Stimulated activated CD4-positive, alpha-beta T cell treated with anti-CD3 and anti-CD28 coated beads, Interleukin-1b, Interleukin-23, amount 100 ng/mL, for 4 hours (primary cell): Measurements from ENCODE around the gene RBMS3.
"Not testable (repeated sequence)": the region's sequence is repeated elsewhere in the genome, so short reads cannot be mapped to it uniquely, and the experiment has no call there.

ENCODE experiments used
- DNase-seq, 2 donors: peaks; one replicate each; pipeline ENCODE4 v3.0.0-alpha.2; 2020; ENCODE audit warnings: low read depth in 2 of 2

RBMS3 gene

DNA sequence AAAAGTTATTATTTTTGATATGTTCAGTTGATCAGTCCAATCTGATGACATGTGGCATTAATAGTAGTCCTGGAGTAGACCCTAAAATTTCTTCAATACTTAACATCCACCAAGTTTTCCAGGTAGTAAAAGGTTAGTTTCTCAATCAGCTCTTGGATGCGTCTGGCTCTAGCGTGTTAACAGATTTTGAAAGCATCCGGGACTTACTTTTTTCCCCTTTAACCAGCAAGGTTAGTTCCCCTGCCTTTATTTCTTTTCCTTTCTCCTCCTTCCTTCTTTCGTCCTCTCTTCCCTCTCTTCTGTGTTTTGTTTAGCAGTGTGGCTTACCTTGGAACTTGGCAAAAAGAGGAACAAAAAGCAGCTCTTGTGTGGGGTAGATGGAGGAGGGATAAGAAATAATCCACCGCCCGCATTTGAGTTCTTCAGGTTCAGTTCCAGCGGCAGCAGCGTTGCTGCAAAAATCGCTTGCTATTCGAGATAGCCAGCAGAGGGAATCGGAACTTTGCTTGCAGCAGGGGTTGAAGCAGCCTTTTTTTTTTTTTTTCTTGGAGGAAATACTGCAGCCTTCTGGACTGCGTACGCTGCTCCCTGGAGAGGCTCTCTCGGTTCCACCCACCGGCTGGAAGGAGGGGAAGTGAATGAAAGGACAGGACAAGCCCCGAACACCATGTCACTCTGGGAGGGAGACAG lies at the start of gene RBMS3:
Gene RBMS3, plus strand, starts transcription at position 668 of the 690 bp plus-strand sequence.
- DNase-seq, result no peak

DNA sequence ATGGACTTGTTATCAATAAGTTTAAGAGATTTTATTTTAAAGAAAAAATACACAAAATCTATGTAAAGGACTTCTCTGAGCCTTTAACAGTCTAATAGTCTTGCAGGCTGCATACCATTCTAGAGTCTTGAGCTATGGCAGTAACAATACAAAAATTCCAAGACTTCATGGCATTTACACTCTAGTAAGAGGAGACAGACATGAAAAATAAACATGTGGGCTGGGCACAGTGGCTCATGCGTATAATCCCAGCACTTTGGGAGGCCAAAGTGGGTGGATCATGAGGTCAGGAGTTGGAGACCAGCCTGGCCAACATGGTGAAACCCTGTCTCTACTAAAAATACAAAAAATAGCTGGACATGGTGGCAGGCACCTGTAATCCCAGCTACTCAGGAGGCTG lies 47.7 kb upstream of the RBMS3 start:
- DNase-seq, result not testable (repeated sequence)

GRCh38 chr3:29236146-29236840 lies 44.6 kb upstream of the RBMS3 start:
- DNase-seq, result no peak

DNA sequence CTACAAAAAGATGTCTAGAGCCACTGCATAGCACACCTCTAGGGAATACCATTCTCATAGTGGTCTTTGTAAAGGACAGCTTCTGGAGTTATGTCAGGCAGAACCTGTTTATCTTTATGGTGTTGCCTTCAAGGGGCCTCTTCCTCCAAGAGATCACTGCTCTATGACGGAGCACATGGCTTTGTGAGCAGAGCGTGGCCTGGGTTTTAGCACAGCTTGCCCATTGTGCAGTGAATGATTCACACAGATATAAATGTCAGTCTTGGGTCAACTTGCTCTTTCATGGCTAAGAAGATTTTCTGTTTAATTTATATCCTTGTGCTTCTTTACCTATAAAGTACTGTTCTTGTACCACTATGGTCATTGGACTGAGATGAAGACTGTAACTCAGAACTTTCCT lies 41.5 kb upstream of the RBMS3 start:
- DNase-seq, result no peak

GRCh38 chr3:29240248-29240647 lies 40.6 kb upstream of the RBMS3 start:
- DNase-seq, result no peak

- DNase-seq, result no peak
Observed at GRCh38 chr3:29240887-29241286, 40.0 kb upstream of the RBMS3 start.

GRCh38 chr3:29241855-29242254 lies 39.0 kb upstream of the RBMS3 start:
- DNase-seq, result no peak

- DNase-seq, result no peak
Observed at GRCh38 chr3:29242296-29242695, 38.6 kb upstream of the RBMS3 start.

DNA sequence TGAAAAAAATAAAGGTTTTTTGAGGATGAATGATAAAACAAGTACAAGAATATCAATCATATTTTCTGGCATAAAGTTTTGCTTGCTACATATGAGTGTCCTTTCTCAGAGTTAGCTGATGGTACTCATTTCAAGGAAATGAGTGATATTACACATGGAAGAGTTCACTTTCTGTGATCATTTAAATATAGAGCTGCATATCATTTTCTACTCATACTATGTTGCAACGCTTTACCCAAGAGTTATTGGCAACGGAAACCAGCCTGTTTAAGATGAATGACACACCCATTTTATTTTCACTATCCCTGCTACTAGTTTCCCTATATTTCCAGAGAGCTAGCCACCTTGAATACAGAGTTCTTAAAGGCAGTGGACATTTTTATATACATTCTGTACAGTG lies 35.4 kb upstream of the RBMS3 start:
- DNase-seq, result no peak

- DNase-seq, result no peak
Observed at GRCh38 chr3:29247088-29247745, 33.7 kb upstream of the RBMS3 start.

- no peak for DNase-seq
Observed at GRCh38 chr3:29249829-29250345, 31.0 kb upstream of the RBMS3 start.

DNA sequence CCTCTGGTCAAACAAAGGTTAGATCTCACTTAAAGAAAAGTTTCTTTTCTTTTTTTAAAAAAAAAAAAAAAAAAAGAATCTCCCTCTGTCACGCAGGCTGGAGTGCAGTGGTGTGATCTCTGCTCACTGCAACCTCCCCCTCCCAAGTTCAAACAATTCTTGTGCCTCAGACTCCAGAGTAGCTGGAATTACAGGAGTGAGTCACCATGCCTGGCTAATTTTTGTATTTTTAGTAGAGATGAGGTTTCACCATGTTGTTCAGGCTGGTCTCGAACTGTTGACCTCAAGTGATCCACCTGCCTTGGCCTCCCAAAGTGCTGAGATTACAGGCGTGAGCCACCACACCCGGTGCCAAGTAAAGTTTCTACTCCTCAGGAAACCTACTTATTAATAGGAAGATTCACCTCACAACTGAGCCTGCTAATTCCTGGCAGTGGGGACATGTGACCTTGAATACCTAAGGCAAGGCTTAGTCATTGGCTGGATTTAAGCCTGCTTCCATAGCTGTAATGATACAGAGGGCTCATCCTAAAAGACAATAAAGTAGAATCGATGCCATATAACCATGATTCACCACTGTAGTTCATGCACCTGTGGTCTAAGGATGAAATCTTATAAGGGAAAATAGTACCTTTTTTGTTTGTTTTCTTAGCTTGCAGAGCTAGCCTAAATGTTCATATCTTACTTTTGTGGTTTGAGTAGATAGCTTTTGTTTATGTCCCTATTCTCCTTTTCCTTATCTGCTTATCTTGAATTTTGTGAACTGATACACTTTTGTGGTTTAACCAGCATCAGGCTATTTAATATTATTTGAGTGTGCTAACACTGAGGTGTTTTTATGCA lies 24.8 kb upstream of the RBMS3 start:
- DNase-seq, result no peak

DNA sequence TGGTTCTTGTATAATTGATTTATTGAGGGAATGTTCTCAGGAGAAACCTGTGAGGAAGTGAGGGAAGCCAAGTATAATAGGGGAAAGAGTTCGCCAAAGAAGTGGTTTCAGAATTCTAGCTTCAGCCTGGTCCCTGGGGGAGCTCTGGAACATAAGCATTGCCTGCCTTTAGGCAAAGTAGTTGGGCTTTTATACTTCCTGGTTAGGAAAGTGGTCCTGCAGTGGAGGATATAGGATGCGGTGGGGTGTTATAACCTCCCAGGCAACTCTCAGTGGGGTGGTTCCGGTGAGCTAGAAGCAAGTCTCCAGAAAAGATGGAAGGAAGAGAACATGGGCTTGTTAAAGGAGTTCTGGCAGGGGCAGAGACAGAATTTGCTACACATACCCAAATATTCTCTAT lies 22.7 kb upstream of the RBMS3 start:
- DNase-seq, result no peak

- no peak for DNase-seq
Observed at GRCh38 chr3:29261119-29261518, 19.8 kb upstream of the RBMS3 start.

GRCh38 chr3:29263476-29263875 lies 17.4 kb upstream of the RBMS3 start:
- no peak for DNase-seq

- DNase-seq, result no peak
Observed at GRCh38 chr3:29265509-29266072, 15.3 kb upstream of the RBMS3 start.

GRCh38 chr3:29267226-29267625 lies 13.6 kb upstream of the RBMS3 start:
- no peak for DNase-seq

DNA sequence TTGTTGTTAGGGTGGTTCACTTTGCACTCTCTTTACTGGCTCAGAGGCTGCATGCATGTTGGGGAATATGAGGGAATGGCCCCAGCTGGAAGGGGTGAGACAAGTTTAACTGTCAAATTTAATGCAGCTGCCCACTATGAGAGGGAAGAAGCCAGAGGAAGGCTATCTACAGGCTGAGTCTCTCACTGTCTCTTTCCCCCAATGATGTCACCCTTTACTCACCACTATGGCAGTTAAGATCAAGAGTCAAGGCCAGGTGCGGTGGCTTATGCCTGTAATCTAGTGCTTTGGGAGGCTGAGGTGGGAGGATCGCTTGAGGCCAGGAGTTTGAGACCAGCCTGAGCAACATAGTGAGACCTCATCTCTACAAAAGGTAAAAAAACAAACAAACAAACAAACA lies 12.2 kb upstream of the RBMS3 start:
- no peak for DNase-seq

DNA sequence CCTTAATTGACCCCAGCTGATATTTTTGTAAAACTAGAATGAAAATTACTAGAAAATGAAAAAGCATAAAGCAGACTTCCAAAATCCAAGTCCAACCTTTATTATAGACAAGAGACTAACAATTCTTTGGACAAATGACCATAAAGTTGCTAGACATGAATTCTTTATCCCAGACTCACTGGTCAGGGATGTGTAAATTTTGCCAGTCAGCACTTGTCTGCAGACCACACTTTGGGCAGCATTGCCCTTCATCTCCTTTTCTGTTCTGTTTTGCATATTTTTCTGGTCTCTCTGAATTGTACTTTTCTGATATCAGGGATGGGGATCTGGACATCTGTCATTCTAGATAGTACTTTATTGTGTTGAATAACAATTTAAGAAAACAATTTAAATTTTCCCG lies 10.1 kb upstream of the RBMS3 start:
- no peak for DNase-seq

DNA sequence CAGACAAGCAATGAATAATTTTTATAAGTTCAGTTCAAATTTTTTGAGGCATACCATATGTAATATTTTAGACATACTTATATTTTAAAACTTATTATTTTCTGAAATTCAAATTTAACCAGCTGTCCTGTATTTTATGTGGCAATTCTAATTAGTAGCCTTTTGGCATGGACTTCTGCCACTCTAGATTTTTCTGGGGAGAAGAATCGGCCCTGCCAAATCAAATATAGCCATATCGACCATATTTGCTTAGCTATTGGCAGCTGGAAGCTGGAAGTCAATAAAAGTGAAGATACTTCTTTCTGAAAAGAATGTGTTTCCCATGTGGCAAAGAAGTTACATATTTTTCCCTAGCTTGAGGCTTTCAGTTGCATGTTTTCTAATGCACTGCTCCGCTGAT lies 9.4 kb upstream of the RBMS3 start:
- DNase-seq, result no peak

DNA sequence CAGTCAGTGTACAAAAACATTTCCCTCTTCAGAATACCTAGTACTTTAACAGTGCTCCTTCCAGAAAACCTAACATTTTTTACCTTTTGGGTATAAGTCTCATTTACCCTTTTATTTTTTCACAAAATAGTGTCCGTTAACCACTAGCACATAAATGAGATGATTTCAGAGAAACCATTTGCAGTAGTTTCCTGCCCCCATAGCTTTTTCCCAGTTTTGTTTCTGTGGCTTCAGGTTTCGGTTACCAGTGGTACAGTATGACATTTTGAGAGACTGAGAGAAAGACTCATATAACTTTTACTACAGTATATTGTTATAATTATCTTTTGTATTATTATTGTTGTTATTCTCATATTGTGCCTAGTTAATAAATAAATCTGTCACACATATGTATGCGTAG lies 6.2 kb upstream of the RBMS3 start:
- no peak for DNase-seq

DNA sequence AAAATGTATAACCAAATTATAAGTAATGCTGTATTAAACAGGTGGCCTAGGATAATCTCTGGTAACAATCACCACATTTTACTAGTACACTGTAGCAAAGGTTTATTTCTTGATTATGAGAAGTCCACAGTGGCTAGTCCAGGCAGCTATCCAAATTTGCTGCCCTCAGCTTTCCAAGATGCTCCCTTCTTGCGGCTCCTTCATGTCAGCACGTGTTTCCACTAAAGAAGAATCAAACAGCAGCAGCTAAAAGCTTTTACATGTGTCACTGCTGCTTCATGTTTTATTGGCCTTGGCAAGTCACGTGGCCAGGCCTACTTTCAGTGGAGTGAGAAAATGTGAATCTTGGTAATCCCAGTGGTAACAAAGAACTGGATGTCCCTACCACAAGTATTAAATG lies 5.6 kb upstream of the RBMS3 start:
- DNase-seq, result no peak
